Measurements from ENCODE around the gene CTSW.
"Not testable (repeated sequence)": the region's sequence is repeated elsewhere in the genome, so short reads cannot be mapped to it uniquely, and the experiment has no call there.

Gene CTSW

GRCh38 chr11:65879617-65880016 is at the start of gene CTSW:
TSS of gene CTSW (plus strand) at chr11:65879837. CDS start at chr11:65879855, 18 bp downstream.
- DNase-seq, result no peak

- not testable (repeated sequence) for DNase-seq
Observed at GRCh38 chr11:65832231-65832630, 47.4 kb upstream of the CTSW start.

GRCh38 chr11:65833297-65834030 is 46.2 kb upstream of the CTSW start, which contains the start of gene SNX32:
TSS of gene SNX32 (plus strand) at chr11:65833963. CDS start at chr11:65834066, 103 bp downstream.
- no peak for DNase-seq

- DNase-seq, result no peak
Observed at GRCh38 chr11:65834202-65834601, 45.4 kb upstream of the CTSW start.

GRCh38 chr11:65842144-65842543 is 37.5 kb upstream of the CTSW start:
- DNase-seq, result no peak

- no peak for DNase-seq
Observed at GRCh38 chr11:65843811-65844210, 35.8 kb upstream of the CTSW start.

GRCh38 chr11:65844231-65844872 is 35.3 kb upstream of the CTSW start:
- DNase-seq, result no peak

GRCh38 chr11:65847746-65848145 is 31.9 kb upstream of the CTSW start:
- DNase-seq, result no peak

GRCh38 chr11:65848693-65849092 is 30.9 kb upstream of the CTSW start:
- DNase-seq, result not testable (repeated sequence)

GRCh38 chr11:65849366-65849765 is 30.3 kb upstream of the CTSW start:
- DNase-seq, result no peak

- DNase-seq, result no peak
Observed at GRCh38 chr11:65849771-65850216, 29.8 kb upstream of the CTSW start.

GRCh38 chr11:65850217-65851082 is 29.2 kb upstream of the CTSW start:
- DNase-seq, result no peak

GRCh38 chr11:65851083-65851579 is 28.5 kb upstream of the CTSW start:
- no peak for DNase-seq

GRCh38 chr11:65851811-65852507 is 27.7 kb upstream of the CTSW start:
- DNase-seq, result no peak

GRCh38 chr11:65852508-65853245 is 27.0 kb upstream of the CTSW start:
- no peak for DNase-seq

GRCh38 chr11:65853246-65853979 is 26.2 kb upstream of the CTSW start:
- no peak for DNase-seq

GRCh38 chr11:65854161-65854592 is 25.5 kb upstream of the CTSW start:
- DNase-seq, result no peak

- DNase-seq, result no peak
Observed at GRCh38 chr11:65854852-65855837, 24.5 kb upstream of the CTSW start.

- DNase-seq, result no peak
Observed at GRCh38 chr11:65855927-65856363, 23.7 kb upstream of the CTSW start.
